ENCODE results near the gene TSC22D1. TPM values are rescaled to one million over a fixed set of nuclear protein-coding genes. Genes with fewer than 3 reads are reported as not detected.

TSC22D1 gene
- total RNA-seq, 2 experiments from 2014 or later, result 14.6 to 27.7 TPM

GRCh38 chr13:44439452-44440024 is 136.6 kb downstream of the TSC22D1 start:
- Histone ChIP-seq H3K27ac (ENCODE audit: low read depth, low read length, poor library complexity, severe bottlenecking) (no peak overlapping the region), H3K9me3 (ENCODE audit: low read length) (no peaks in the 10 kb centered on the region), H4K20me1 (ENCODE audit: insufficient read depth, low read length) (no peaks in the 10 kb centered on the region), H3K4me1 (ENCODE audit: insufficient read depth, low read length, poor library complexity, severe bottlenecking) (peaks cover 17% of the 10 kb centered on the region), H3K79me2 (ENCODE audit: insufficient read depth, low read depth, low read length) (no peaks in the 10 kb centered on the region), H3K9me2 (ENCODE audit: insufficient read depth, low read length) (no peaks in the 10 kb centered on the region), H3K36me3 (ENCODE audit: insufficient read depth, low read length) (0 out of 2 replicates have a peak, but pooled peaks cover under 1% of the 10 kb centered on the region), H3K4me2 (ENCODE audit: low read length) (no peak overlapping the region), H3K4me3 (ENCODE audit: low read depth, low read length, poor library complexity, severe bottlenecking) (no peak overlapping the region), H2AFZ (ENCODE audit: low read length) (no peak overlapping the region)
- DNase-seq (ENCODE audit: low spot score), result no peak
- TF ChIP-seq EZH2phosphoT487 (IDR thresholded peaks at IDR 0.05; ENCODE audit: borderline replicate concordance, low read depth, low read length) (no peak), CTCF (conservative IDR thresholded peaks at IDR 0.05; ENCODE audit: low read length) (no peak)
- ChIA-PET POLR2A (interaction anchor here (0.7 kb wide), 1 partner anchor 385 kb away, joined by 3 read pairs; no protein-coding TSS in a partner anchor), CTCF (ENCODE audit: unreplicated experiment) (no interaction called here)
- no TSS peak for BruUV-seq (replicated peaks)
- intact Hi-C loops (cut with micrococcal nuclease; ENCODE audit: unreplicated experiment), result loop anchor here (2.0 to 5.0 kb wide), 2 partner anchors 249 to 297 kb away; no protein-coding TSS in a partner anchor

- H3K4me1 ChIP-seq (ENCODE audit: insufficient read depth, low read length, poor library complexity, severe bottlenecking), result peaks cover 17% of the 10 kb centered on the region
- no peak overlapping the region for H3K4me3 ChIP-seq (ENCODE audit: low read depth, low read length, poor library complexity, severe bottlenecking)
- H3K9me2 ChIP-seq (ENCODE audit: insufficient read depth, low read length), result no peaks in the 10 kb centered on the region
- H3K27ac ChIP-seq (ENCODE audit: low read depth, low read length, poor library complexity, severe bottlenecking), result no peak overlapping the region
- no peaks in the 10 kb centered on the region for H3K79me2 ChIP-seq (ENCODE audit: insufficient read depth, low read depth, low read length)
- no peak overlapping the region for H3K4me2 ChIP-seq (ENCODE audit: low read length)
- H3K9me3 ChIP-seq (ENCODE audit: low read length), result no peaks in the 10 kb centered on the region
- ChIA-PET POLR2A (no interaction called here), CTCF (ENCODE audit: unreplicated experiment) (no interaction called here)
- DNase-seq (ENCODE audit: low spot score), result no peak
- H3K36me3 ChIP-seq (ENCODE audit: insufficient read depth, low read length), result peaks cover 11% of the 10 kb centered on the region; the same call in 1 of the 2 replicates
- H4K20me1 ChIP-seq (ENCODE audit: insufficient read depth, low read length), result no peaks in the 10 kb centered on the region
- no TSS peak for BruUV-seq (replicated peaks)
- intact Hi-C loops (cut with micrococcal nuclease; ENCODE audit: unreplicated experiment), result loop anchor here (2.0 to 5.0 kb wide), 2 partner anchors 247 to 296 kb away; no protein-coding TSS in a partner anchor
- H2AFZ ChIP-seq (ENCODE audit: low read length), result no peak overlapping the region
- TF ChIP-seq CTCF (conservative IDR thresholded peaks at IDR 0.05; ENCODE audit: low read length), result peak; percentile 6; the same call in 1 of the 2 replicates
- TF ChIP-seq EZH2phosphoT487 (IDR thresholded peaks at IDR 0.05; ENCODE audit: borderline replicate concordance, low read depth, low read length), result no peak
Measured at GRCh38 chr13:44438234-44438579, 137.9 kb downstream of the TSC22D1 start.
